ENCODE results near the gene GPM6B. TPM values are rescaled to one million over a fixed set of nuclear protein-coding genes. Genes with fewer than 3 reads are reported as not detected.

Gene GPM6B
- total and polyA plus RNA-seq, 2 donors (not counting 3 experiments of a cell fraction or from before 2014, with no cell fraction given) = 0.30 TPM; not detected in 1

DNA sequence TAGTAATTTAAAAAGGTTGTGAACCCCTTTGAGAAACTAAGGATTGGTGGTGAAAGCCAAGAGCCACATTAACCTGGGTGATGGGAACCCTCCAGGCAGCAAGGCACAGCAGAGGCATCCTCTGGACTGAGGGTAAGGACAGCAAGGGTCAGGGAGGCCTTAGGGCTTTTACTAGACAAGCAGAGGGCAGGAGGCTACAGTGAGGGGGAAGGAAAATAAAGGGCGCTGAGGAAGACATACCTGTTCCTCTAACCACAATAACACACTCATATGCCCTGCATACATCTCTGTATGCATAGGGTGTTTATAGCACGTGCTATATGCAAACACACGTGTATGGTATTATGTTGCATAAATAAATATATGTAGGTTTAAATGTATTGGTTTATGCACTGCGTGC, 18.7 kb downstream of the GPM6B start:
- Histone ChIP-seq H3K27me3 (ENCODE audit: control insufficient read depth in 2 of 2, insufficient read depth in 2 of 2, low read length in 2 of 2) (no peaks in the 10 kb centered on the region), H3K4me3 (replicated peaks in 1 of 3; ENCODE audit: insufficient read depth in 1 of 3, low read depth in 1 of 3, low read length in 3 of 3) (no peak overlapping the region), H4K20me1 (replicated peaks; ENCODE audit: control insufficient read depth, extremely low read depth, insufficient read depth, low read length) (no peaks in the 10 kb centered on the region), H3K4me1 (ENCODE audit: control insufficient read depth, extremely low read depth, insufficient read depth, low read length) (no peaks in the 10 kb centered on the region), H2AFZ (ENCODE audit: low read depth, low read length) (no peak overlapping the region), H3K9me3 (replicated peaks; ENCODE audit: control insufficient read depth, insufficient read depth, low read length) (no peaks in the 10 kb centered on the region), H3K79me2 (ENCODE audit: control insufficient read depth, insufficient read depth, low read length) (no peaks in the 10 kb centered on the region), H3K36me3 (ENCODE audit: control insufficient read depth in 2 of 2, extremely low read depth in 1 of 2, insufficient read depth in 2 of 2, low read length in 2 of 2) (no peaks in the 10 kb centered on the region), H3K9ac (replicated peaks; ENCODE audit: extremely low read depth, insufficient read depth, low read length) (no peak overlapping the region), H3K27ac (ENCODE audit: insufficient read depth, low read depth, low read length) (no peak overlapping the region), H3K9me1 (replicated peaks; ENCODE audit: control insufficient read depth, extremely low read depth, insufficient read depth, low read length) (no peaks in the 10 kb centered on the region), H3K4me2 (ENCODE audit: insufficient read depth, low read length) (no peak overlapping the region)
- DNase-seq (ENCODE audit: low read depth, low spot score) = no peak
- no peak for FAIRE-seq
- TF ChIP-seq MYC (IDR thresholded peaks at IDR 0.05; ENCODE audit: low read depth, low read length) = no peak
- TF ChIP-seq, protein P1, sequence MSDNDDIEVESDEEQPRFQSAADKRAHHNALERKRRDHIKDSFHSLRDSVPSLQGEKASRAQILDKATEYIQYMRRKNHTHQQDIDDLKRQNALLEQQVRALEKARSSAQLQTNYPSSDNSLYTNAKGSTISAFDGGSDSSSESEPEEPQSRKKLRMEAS (IDR thresholded peaks at IDR 0.05; ENCODE audit: insufficient read depth, insufficient read length) = no peak
- no peak for TF ChIP-seq JUN (IDR thresholded peaks at IDR 0.05; ENCODE audit: borderline replicate concordance, insufficient read depth, insufficient read length, low read depth)
- TF ChIP-seq POLR2A (IDR thresholded peaks at IDR 0.05; ENCODE audit: low read depth, low read length) = no peak
- no peak for TF ChIP-seq FOS (IDR thresholded peaks at IDR 0.05; ENCODE audit: borderline replicate concordance, insufficient read depth, low read length)
- no peak for TF ChIP-seq POLR2AphosphoS5 (IDR thresholded peaks at IDR 0.05; ENCODE audit: insufficient read depth, low read depth, low read length)
- TF ChIP-seq, protein P2, sequence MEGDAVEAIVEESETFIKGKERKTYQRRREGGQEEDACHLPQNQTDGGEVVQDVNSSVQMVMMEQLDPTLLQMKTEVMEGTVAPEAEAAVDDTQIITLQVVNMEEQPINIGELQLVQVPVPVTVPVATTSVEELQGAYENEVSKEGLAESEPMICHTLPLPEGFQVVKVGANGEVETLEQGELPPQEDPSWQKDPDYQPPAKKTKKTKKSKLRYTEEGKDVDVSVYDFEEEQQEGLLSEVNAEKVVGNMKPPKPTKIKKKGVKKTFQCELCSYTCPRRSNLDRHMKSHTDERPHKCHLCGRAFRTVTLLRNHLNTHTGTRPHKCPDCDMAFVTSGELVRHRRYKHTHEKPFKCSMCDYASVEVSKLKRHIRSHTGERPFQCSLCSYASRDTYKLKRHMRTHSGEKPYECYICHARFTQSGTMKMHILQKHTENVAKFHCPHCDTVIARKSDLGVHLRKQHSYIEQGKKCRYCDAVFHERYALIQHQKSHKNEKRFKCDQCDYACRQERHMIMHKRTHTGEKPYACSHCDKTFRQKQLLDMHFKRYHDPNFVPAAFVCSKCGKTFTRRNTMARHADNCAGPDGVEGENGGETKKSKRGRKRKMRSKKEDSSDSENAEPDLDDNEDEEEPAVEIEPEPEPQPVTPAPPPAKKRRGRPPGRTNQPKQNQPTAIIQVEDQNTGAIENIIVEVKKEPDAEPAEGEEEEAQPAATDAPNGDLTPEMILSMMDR (IDR thresholded peaks at IDR 0.05; ENCODE audit: extremely low read depth in 1 of 2, insufficient read depth in 1 of 2, low read depth in 1 of 2, low read length in 2 of 2) = no peak
- no peak for TF ChIP-seq GATA2 (IDR thresholded peaks at IDR 0.05; ENCODE audit: insufficient read depth, insufficient read length, low read depth, low read length)
- dilution Hi-C loops (cut with MboI; ENCODE audit: extremely low pct_ligation_motif_present, low sequenced_read_pairs) (no loop called here), intact Hi-C loops (cut with micrococcal nuclease) (no loop called here)
- CTCF ChIA-PET = no interaction called here
- POLR2A ChIA-PET = no interaction called here
- no TSS peak for BruUV-seq (replicated peaks)
